Measurements from ENCODE around the gene GMEB2.

GMEB2 gene

DNA sequence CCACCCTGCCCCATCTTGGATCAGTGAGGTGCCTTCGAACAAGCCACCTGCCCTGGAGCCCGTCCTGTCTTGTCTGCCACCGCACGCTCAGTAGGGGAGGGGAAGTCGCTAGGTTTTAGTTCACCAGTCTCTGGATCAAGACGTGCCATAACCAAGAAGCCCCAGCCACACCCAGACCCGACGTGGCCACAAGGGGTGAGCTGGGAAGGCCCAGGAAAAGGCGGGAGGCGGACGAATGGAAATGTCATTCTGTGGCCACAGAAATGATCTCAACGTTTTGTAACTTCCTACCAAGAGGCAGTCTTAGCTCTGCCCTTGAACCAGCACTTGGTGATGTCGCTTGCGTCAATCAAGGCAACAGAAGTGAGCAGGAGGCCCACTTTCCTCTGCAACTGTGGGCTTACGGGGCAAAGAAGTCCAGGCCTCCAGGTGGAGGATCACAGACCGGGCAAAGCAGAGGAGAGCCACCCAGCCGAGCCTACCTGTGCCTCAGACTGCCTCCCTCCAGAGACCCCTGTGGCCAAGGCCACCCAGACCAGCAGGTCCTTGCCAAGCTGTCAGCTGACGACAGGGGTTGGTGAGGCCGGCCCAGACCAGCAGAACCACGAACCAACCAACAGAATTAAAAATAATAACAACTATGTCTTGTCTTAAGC, 14.5 kb downstream of the GMEB2 start:
- no peak for DNase-seq (ENCODE audit: low spot score)

DNA sequence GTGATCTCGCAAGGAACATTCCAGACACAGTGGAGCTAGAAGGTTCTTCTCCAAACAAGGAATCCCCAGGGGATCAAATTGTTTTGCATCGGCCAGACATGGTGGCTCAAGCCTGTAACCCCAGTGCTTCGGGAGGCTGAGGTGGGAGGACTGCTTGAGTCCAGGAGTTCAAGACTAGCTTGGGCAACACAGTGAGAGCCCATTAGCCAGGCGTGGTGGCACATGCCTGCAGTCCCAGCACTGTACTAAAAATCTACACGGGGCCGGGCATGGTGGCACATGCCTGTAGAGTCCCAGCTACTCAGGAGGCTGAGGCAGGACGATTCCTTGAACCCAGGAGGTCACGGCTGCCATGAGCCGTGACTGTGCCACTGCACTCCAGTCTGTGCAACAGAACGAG, 15.3 kb downstream of the GMEB2 start:
- no peak for DNase-seq (ENCODE audit: low spot score)

DNA sequence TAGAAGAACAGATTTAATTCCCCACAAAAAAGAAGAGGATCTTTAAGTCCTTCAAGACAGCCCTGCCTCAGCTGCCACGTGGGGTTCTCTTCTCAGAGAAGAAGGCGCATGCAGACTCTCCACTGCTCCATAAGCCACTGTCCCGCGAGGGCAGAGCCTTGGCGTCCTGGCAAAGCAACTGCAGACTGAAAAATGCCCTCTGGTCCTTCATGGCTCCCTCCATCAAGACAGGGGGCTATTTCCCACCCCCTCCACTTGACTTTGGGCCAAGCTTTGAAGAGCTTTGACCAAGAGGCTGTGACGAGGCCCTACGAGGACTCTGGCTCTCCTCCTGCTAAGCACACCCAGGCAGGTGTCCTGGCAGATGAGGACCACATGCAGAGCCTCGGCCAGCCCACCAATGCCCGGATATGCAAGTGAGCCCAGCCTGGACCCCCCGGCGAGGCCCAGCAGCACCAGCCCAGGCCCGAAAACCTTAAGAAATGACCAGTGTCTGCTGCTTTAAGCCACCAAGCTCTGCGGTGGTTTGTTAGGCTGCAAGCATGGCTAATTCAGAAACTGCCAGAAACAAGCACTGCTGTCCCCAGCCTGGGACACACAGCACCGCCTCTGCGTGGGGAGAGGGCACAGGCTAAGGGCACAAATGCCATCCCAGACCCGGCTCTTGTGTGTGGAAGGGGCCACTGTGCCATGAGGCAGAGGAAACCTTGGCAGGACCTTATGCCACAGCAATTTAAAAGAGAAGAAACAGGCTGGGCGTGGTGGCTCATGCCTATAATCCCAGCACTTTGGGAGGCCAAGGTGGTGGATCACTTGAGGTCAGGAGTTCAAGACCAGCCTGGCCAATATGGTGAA, 16.1 kb downstream of the GMEB2 start:
- no peak for DNase-seq (ENCODE audit: low spot score)

DNA sequence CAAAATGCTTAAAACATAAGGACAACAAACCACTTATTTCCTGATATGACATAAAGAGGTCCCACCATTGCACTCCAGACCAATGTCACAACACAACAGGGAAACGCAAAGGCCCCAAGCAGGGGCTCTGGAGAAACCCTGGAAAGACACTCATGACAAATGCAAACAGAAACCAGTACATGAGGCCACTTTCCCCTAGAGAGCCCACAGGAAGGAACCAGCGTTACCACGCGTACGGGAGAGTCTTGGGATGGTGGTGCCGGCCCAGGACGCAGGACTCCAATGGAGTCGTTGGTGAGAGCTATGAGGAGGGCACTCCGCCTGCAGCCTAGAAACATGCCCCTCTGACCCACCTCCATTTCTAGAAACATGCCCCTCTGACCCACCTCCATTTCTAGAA, 20.2 kb downstream of the GMEB2 start:
- DNase-seq (ENCODE audit: low spot score), result no peak

DNA sequence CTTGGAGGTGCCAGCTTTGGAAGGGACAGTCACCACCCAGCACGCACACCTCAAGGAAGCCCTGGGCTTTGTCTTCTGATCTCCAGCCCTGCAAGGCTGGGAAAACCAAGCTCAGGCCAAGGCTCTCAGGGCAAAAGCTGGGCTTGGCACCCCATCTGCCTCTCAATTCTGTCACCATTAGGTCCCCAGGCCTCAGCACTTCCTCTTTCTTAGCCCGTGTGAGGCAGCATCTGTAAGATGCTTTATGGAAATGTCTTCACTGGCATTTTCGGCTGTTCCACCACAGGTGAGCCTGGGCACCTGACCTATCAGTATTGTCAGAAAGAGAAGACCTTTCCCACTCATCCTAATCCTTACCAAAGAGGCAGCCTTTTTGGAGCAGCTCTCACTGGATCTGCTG, 24.6 kb downstream of the GMEB2 start:
- no peak for DNase-seq (ENCODE audit: low spot score)

DNA sequence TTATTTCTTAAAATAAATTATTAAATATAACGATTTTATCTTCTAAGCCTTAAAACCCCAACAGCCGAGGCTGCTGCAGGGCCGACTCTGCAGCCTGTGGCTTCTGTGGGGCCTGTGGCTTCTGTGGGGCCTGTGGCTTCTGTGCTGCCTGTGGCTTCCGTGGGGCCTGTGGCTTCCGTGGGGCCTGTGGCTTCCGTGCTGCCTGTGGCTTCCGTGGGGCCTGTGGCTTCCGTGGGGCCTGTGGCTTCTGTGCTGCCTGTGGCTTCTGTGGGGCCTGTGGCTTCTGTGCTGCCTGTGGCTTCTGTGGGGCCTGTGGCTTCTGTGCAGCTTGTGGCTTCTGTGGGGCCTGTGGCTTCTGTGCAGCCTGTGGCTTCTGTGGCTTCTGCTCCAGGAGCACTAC, 25.2 kb downstream of the GMEB2 start:
- peak; percentile 38 for DNase-seq (ENCODE audit: low spot score)

DNA sequence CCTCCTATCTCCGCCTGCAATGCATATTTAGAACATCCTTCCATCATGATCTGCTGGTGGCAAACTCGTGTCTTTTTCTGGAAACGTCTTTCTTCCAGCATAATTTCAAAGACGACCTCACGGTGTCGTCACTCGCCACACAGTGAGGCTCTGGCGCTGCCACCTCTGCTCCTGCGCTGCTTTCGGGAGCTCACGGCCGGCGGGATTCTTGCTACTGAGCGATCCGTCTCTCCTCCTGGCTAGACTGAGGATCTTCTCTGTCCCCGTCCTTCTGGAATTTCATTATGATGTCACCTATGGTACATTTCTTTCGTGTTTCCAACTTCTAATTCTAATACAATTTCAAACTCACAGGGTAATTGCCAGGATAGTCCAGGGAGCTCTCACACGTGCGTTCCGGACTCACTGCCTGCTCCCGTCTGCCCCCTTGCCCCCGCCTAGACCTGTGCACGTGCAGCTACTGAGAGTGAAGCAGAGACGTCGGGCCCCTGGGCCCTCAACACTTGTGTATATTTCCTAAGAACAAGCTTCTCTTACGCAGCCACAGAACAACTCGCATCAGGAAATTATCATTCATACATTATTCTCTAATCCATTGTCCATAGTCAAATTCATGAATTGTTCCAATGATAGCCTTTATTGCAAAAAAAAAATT, 27.4 kb downstream of the GMEB2 start:
- DNase-seq (ENCODE audit: low spot score), result no peak

DNA sequence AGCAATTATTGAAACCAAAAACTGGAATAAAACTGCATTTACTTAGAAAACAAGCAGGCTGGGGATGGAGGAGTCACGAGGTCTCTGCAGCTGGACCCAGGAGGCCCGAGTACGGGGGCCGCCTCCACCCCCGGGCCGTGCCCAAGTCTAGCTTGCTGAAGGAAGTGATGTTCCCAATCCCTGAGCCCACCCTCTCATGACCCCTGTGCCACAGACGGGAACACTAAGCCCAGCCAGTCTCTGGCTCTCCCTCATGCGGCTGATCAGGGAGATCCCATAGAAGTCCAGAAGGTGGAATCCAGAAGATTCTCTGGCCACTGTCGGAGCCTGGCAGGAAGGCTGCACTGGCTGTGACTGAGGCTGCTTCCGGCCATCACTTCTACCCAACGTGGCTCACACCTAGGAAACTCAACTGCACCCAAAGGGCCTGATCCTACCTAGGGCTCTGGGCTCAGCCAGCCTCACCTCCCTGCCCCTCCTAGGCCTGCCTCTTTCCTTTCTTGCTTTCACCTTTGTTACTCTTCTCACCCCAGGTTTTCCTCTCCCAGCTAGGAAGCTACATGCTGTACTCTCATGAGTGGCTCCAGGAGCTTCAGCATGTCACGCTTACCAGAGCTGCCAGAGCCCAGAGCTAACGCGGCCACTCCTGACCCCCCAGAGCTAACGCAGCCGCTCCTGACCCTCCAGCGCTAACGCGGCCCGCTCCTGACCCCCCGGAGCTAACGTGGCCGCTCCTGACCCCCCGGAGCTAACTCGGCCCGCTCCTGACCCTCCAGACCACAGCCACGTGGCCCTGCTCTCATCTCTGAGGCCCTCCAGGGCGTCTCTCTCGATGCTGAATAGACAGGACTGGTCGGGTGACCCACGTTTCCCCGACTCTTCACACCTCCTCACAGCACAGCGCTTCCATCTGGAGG, 28.2 kb downstream of the GMEB2 start:
- no peak for DNase-seq (ENCODE audit: low spot score)

DNA sequence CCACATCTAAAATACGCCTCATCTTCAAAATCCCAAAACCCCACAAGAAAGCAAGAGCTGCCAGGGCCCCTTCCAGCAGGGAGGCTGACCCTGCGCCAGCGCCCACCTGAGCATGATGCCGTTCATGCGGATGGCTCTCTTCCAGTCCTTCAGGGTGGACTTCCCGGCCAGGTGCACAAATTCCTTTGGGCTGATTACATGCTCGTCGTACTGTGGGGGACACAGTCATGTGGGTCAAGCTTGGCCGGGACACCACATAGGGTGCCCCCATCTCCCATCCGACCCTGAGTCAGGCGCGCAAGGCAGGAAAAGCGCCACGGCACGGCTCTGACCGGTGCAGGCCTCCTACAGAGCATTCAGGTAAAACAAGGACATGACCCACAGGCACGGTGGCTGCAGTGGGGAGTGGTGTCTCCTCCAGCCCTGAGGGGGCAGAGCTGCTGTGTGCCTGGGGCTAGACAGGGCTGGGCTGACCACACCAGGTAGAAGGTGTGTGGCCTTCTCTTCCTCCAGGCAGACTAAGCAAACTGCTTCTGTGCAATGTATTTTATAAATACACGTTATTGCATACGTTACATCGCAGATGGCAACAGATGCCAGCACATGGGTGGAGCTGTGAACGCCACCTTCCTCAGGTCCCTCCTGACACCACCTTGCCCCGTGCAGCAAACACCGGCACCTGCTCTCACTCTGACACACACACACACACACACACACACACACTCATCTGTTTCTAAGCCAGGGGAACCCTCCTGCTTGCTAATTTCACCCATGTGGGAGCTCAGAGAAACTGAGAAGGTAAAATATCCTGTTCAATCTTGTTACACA, 29.0 kb downstream of the GMEB2 start:
- no peak for DNase-seq (ENCODE audit: low spot score)

DNA sequence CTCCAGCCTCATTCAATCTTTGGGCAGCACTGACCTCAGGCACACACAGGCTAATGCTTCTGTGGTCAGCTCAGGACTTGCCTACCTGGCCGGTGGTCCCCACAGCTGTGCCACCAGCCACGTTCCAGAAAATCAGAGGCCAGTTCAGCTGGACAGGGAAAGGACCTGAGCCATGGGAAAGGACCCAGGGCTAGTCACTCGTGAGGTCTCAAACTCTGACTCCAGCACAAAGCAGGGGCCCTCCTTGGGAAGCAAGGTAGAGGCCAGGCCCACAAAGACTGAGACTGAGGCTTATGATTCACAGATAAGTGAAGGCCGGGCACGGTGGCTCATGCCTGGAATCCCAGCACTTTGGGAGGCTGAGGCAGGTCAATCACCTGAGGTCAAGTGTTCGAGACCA, 30.5 kb downstream of the GMEB2 start:
- DNase-seq (ENCODE audit: low spot score), result no peak

DNA sequence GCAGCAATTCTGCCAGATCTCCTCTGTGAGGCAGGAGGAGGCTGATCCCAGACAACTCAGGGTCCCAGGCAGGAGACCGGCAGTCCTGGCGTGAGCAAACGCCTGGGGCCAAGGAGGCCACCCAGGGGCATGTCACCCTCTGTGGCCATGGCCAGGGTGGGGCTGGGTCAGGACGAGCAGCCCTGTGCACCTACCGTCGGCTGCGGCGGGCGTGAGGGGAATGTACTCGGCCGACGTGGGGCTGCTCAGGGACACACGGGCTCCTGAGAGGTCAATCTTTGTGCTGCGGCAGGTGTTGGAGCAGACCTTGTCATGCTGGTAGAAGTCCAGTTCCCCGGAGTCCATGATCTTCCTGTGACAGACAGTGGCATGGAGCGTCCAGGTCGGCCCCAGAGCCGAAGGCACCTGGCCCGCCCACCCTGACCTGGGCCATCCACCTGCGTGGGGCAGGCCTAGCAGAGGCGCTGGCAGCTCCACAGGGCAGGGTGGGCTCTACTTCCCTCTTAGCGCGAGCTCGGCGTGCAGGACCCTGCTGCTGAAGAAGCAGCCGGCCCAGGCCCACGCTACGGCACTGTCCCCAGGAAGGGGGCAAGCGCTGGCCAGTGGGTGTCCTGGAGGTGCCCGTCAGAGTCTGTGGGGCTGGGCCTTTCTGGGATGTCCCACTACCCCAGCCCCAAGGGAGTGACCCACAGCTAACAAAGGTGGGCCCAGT, 31.3 kb downstream of the GMEB2 start:
- DNase-seq (ENCODE audit: low spot score), result no peak

DNA sequence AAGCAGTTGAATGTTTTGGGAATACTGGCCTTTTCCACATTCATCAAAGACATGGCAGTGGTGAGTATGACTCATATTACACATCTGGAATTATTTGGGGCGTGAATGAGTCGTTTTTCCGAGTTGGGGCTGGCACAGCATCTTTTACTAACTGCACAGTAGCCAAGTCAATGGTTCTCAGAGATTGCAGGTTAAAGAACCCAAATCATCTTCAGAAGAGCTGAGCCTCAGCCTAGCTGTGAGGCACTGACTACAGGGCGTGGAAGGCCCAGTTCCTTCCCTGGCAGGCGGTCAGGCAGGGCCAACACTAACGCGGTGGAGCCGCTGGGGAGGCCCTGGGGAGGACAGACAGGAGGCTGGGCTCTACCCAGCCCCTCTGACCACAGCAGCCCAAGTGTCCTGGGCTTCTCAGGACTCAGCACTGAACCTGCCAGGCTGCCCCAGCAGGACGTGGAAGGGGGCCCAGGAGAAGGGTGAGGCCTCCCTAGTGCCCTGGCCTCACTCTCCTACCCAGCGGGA, 32.8 kb downstream of the GMEB2 start:
- DNase-seq (ENCODE audit: low spot score), result no peak

DNA sequence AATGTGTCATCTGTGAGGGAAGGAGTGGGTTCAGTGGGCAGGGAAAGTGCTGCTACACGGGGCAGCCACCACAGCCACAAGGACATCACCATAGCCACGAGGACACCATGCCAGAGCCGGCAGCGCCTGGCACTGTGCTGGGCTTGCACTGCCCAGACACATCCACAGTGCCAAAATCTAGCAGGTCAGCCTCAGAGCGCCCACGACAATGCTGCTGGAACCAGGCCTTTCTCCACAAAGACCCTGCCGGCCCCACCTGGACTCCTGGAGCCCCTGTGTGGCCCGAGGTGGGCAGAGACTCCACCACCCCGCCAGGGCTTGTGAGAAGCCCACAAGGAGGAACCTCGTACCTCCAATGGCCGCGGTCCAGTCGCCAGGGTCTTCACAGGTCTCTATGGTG, 34.2 kb downstream of the GMEB2 start:
- no peak for DNase-seq (ENCODE audit: low spot score)

DNA sequence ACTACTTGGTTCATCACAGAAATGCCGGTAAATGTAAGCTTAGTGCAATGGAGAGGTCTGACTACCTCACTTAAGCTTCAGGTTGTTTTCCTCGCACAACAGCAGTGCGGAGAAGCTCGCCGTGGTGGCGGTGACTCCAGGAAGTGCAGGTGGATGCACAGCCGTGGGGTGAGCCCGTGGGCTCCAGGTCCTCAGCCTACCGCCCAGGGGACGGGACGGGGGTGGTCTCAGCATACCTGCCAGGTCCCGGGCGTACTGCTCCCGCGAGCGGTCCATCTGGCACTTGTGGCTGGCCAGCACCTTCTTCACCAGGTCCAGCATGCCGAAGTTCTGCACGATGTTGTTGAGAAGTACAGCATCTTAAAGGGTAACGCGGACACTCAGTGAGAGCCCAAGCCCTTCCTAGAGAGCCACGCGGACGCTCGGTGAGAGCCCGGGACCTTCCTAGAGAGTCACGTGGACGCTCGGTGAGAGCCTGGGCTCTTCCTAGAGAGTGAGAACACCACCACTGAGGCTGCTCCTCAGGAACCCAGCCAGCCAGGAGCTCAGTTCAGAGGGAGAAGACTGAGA, 35.0 kb downstream of the GMEB2 start:
- DNase-seq (ENCODE audit: low spot score), result no peak

DNA sequence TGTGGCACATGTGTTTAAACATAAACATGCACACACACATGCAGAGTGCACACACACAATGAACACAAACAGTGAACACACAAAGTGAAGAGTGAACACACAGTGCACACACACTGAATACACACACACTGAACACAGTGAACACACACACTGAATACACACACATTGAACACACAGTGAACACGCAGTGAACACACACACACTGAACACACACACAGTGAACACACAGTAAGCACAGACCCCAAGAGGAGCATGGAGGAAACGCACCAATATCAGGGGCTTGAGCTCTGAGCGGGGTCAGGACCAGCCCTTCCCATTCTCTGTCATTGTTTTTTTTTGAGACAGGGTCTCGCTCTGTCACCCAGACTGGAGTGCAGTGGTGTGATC, 35.8 kb downstream of the GMEB2 start:
- no peak for DNase-seq (ENCODE audit: low spot score)

DNA sequence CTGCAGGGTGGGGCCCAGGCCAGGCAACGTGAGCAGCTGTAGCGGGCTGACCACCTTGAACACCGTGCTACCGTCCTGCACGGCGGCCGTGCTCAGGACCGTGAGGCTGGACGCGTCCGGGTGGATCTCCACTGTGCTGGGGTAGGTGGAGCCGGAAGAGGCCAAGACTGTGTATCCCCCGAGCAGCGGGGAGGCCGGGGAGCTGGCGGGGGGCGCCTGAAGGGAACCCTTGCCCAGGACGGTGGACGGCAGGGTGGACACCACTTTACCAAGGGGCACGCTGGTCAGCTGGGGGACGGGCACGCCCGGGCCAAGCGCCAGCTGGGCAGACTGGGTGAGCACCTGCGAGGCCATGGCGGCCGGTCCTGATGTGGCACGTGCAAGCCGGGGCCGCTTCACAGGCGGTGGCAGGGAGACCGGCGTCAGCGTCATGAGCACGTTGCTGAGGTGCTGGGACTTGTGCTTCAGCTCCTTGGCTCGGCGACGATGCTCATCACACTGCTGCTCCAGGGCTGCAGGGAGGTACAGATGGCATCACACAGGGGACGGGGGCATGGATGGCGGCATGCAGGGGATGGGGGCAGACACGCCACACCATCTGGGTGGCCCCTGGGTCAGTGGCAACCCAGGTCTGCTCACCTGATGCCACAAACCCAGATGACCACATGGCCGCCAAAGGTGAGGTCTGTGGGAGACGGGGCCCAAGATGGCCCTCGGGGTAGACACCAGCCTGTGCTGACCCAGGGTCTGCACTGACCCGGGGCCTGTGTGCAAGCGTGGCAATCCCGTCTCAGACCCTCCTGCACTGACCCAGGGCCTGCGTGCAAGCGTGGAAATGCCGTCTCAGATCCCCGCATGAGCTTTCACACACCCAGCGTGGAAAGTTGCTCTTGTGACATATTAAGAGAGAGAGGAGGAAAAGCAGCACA, 36.4 kb downstream of the GMEB2 start:
- DNase-seq (ENCODE audit: low spot score), result no peak

DNA sequence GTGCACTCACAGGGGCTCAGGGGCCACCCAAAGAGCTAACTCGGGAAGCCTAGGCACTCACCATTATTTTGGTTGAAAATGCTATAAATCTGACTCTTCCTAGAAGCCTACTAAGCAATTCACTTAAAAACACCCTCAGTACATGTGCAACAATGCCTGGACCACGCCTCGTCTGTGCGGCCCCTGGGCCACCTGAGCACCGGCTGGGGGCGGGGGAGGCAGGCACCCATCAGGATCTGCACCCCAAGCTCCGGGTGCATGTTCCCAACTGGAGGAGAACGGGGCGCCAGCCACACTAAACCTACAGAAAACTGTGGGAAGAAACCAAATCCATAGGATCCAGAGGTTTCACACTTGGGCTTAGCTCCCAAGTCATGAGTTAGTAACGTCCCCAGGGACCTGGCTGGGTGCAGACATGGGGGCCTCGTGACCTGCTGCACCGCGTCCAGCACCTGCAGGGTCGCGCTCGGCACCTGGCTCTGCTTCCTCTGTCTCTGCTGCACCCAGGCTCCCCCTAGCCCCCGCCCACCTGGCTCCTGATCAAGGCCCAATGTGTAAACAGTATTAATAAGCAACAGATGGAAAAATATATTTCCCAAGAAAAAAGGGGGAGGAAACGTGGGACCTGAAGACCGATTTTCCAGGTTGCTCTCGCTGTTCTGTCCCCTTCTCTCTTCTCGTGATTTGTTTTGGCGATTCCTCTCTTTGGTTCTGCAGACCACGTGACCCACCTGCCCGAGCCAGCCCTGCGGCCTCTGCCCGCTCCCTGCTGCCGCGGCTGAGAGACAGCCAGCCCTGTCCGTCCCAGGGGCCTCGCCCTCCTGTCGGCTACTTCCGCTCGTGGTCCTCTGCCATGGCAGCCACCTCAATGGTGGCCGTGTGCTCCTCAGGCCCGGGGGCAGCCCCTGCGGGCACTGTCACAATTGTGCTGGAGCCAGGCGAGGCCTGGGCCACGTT, 37.4 kb downstream of the GMEB2 start:
- no peak for DNase-seq (ENCODE audit: low spot score)

DNA sequence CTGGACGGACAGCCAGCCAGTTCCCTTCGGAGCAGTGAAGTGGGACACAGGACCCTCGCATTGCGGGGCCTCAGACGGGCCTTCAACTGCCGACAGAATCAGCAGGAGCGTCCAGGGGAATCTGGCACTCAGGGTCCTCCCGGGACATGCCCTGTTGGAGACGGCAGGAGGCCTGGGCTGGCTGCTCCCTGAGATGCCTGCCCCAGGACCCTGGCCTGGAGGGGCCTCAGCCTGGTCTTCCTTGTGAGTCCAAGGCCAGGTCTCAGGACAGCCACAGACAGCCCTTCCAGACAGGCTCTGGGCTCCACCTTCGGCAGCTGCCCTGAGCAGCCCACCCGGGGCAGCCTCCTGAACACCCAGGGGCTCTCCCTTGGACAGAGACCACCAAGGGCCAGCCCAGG, 38.3 kb downstream of the GMEB2 start:
- no peak for DNase-seq (ENCODE audit: low spot score)

All from CD4-positive, alpha-beta T cell treated with Interleukin-2 at 100 ng/mL for 4 hours (primary cell).